HCT116 (cell line): ENCODE measurements around the gene PLD1. TPM values are rescaled to one million over a fixed set of nuclear protein-coding genes. Genes with fewer than 3 reads are reported as not detected.

Experiments used
- ATAC-seq: fragments of 200-7000 bp; cut with Tn5 transposase; 2 replicates; pipeline ENCODE4 v1.9.1; 2020; ENCODE audit warnings: mild to moderate bottlenecking, moderate library complexity
- BruUV-seq: library from RNA; stranded (reverse); fragments of 400-500 nt; replicated peaks from 2 replicates; lab custom pipeline; 2021; lab: Mats Ljungman, UMichigan
- CTCF ChIA-PET: fragments of 300-600 bp; sonication (Branson Sonifier 250); formaldehyde crosslinking; loops from one replicate; lab custom pipeline; 2021; ENCODE audit warnings: antibody characterized with exemption; lab: Charles Lee
- POLR2A ChIA-PET: fragments of 300-600, 350-600 bp; sonication (Branson Sonifier 250); formaldehyde crosslinking; loops from one replicate; lab custom pipeline; 2021; ENCODE audit warnings: antibody characterized with exemption; lab: Charles Lee
- RAD21 ChIA-PET, 2 experiments: fragments of 300-600 bp; sonication (Branson Sonifier 250); formaldehyde crosslinking; loops; one replicate each; lab custom pipeline; 2023; ENCODE audit warnings: low total read pairs in 2 of 2; ENCODE audit not compliant: uncharacterized antibody in 2 of 2, unreplicated experiment in 2 of 2, low non-redundant PET in 1 of 2; lab: Charles Lee
- DNase-seq: peaks from one replicate; pipeline ENCODE4 v3.0.0-alpha.2; 2010; ENCODE audit warnings: low read depth, low spot score
- H2AFZ ChIP-seq: fragments of 200-600 bp; shearing (Covaris generic), sonication (generic); 2 replicates; pipeline ENCODE4 v1.6.1; 2017; ENCODE audit warnings: low read depth, mixed run types, mixed read lengths, antibody characterized with exemption, low read length; ENCODE audit not compliant: poor library complexity, severe bottlenecking
- H3K27ac ChIP-seq: 2 replicates; pipeline ENCODE4 v1.5.1; 2012; ENCODE audit warnings: low read depth, low read length
- H3K27me3 ChIP-seq: fragments of 200-600 bp; sonication (generic); 2 replicates; pipeline ENCODE4 v1.6.1; 2016; ENCODE audit warnings: mixed run types, low read length, mixed read lengths; ENCODE audit not compliant: insufficient read depth
- H3K36me3 ChIP-seq, 2 experiments: fragments of 200-500 bp in 1 of 2; fragments of 200-600 bp in 1 of 2; sonication (Bioruptor generic) in 1 of 2; sonication (generic) in 1 of 2; 2 replicates each; pipeline versions ENCODE4 v1.5.1 to v1.6.1; 2014 to 2016; ENCODE audit warnings: low read length in 2 of 2, inconsistent platforms in 1 of 2, mixed read lengths in 1 of 2, mixed run types in 1 of 2; ENCODE audit not compliant: insufficient read depth in 2 of 2, control insufficient read depth in 1 of 2
- H3K4me1 ChIP-seq, 2 experiments: fragments of 200-600 bp in 1 of 2; sonication (generic) in 1 of 2; 2 replicates each; pipeline versions ENCODE4 v1.5.1 to v1.6.1; 2012 to 2017; ENCODE audit warnings: low read length in 2 of 2, inconsistent platforms in 1 of 2, mild to moderate bottlenecking in 1 of 2, mixed read lengths in 1 of 2, mixed run types in 1 of 2, moderate library complexity in 1 of 2; ENCODE audit not compliant: insufficient read depth in 2 of 2, control insufficient read depth in 1 of 2
- H3K4me2 ChIP-seq: fragments of 200-600 bp; sonication (generic); 2 replicates; pipeline ENCODE4 v1.6.1; 2017; ENCODE audit warnings: mixed run types, low read length, mixed read lengths
- H3K4me3 ChIP-seq, 2 experiments: fragments of 200-600 bp in 1 of 2; sonication (generic) in 1 of 2; replicated peaks in 1 of 2; 2 replicates each; pipeline ENCODE4 v1.5.1; 2011 to 2016; ENCODE audit warnings: low read length in 2 of 2, control low read depth in 1 of 2, low read depth in 1 of 2, mild to moderate bottlenecking in 1 of 2, mixed read lengths in 1 of 2, mixed run types in 1 of 2
- H3K79me2 ChIP-seq: fragments of 200-600 bp; sonication (generic); 2 replicates; pipeline ENCODE4 v1.6.1; 2017; ENCODE audit warnings: mild to moderate bottlenecking, mixed run types, low read length, moderate library complexity, mixed read lengths; ENCODE audit not compliant: insufficient read depth
- H3K9ac ChIP-seq: fragments of 200-600 bp; sonication (generic); 2 replicates; pipeline ENCODE4 v1.6.1; 2016; ENCODE audit warnings: low read length, mixed read lengths
- H3K9me2 ChIP-seq: fragments of 200-600 bp; sonication (generic), shearing (Covaris generic); 2 replicates; pipeline ENCODE4 v1.6.1; 2017; ENCODE audit warnings: mixed run types, mild to moderate bottlenecking, moderate library complexity; ENCODE audit not compliant: insufficient read depth
- H3K9me3 ChIP-seq, 2 experiments: fragments of 200-500 bp in 1 of 2; fragments of 200-600 bp in 1 of 2; sonication (Bioruptor generic) in 1 of 2; sonication (generic) in 1 of 2; 2 replicates each; pipeline ENCODE4 v1.6.1; 2014 to 2017; ENCODE audit warnings: low read length in 2 of 2, mixed read lengths in 2 of 2, inconsistent platforms in 1 of 2, low read depth in 1 of 2, mild to moderate bottlenecking in 1 of 2, mixed run types in 1 of 2, moderate library complexity in 1 of 2; ENCODE audit not compliant: control insufficient read depth in 1 of 2, insufficient read depth in 1 of 2
- H4K20me1 ChIP-seq: fragments of 200-600 bp; sonication (generic), shearing (Covaris generic); 2 replicates; pipeline ENCODE4 v1.6.1; 2017; ENCODE audit warnings: mixed run types, mild to moderate bottlenecking, moderate library complexity; ENCODE audit not compliant: insufficient read depth
- CEBPB ChIP-seq: IDR thresholded peaks from 2 replicates; pipeline ENCODE4 v1.6.1; 2012; ENCODE audit warnings: low read depth
- EZH2phosphoT487 ChIP-seq: fragments of 200-600 bp; IDR thresholded peaks from 2 replicates; pipeline ENCODE4 v1.6.1; 2018; ENCODE audit warnings: antibody characterized with exemption, borderline replicate concordance
- RAD21 ChIP-seq: IDR thresholded peaks from 2 replicates; pipeline ENCODE4 v1.6.1; 2012; ENCODE audit warnings: low read depth, mild to moderate bottlenecking
- REST ChIP-seq: IDR thresholded peaks from 2 replicates; pipeline ENCODE4 v1.6.1; 2012; ENCODE audit warnings: low read depth
- TCF7L2 ChIP-seq: IDR thresholded peaks from 2 replicates; pipeline ENCODE4 v1.7.0; 2011; ENCODE audit warnings: borderline replicate concordance, inconsistent platforms; ENCODE audit not compliant: insufficient read depth, insufficient read length; ENCODE audit errors: extremely low read depth
- ZNF274 ChIP-seq: fragments of 200-500 bp; sonication (Bioruptor generic); IDR thresholded peaks from 2 replicates; pipeline ENCODE4 v1.6.1; 2014; ENCODE audit warnings: mild to moderate bottlenecking, low read depth, low read length, inconsistent platforms
- intact Hi-C: fragments of 100-400 bp; cut with micrococcal nuclease; formaldehyde crosslinking; loops from 2 replicates; pipeline ENCODE4 v1.10.0; 2022
- total RNA-seq: library from RNA; stranded (reverse); gene quantifications from one replicate; pipeline ENCODE4 v1.2.1, GENCODE V29; 2021; ENCODE audit not compliant: unreplicated experiment

Gene PLD1
- total RNA-seq, 1 experiment from 2014 or later: 8.4 TPM

- TF ChIP-seq REST: no peak
- TF ChIP-seq, all 23 proteins: peak for 0
Observed at GRCh38 chr3:171700157-171700556, 110.1 kb downstream of the PLD1 start (continued).

GRCh38 chr3:171699601-171700000 lies 110.7 kb downstream of the PLD1 start:
- DNase-seq (no peak), ATAC-seq (no peak)
- Histone ChIP-seq H3K4me3 (no peak overlapping the region), H3K27me3 (no peaks in the 10 kb centered on the region), H3K4me2 (no peak overlapping the region), H2AFZ (no peak overlapping the region), H3K79me2 (no peaks in the 10 kb centered on the region), H3K36me3 (no peaks in the 10 kb centered on the region), H3K9me3 (no peaks in the 10 kb centered on the region; a peak in 1 of 4 replicates), H3K27ac (no peak overlapping the region), H3K9me2 (no peaks in the 10 kb centered on the region), H4K20me1 (no peaks in the 10 kb centered on the region), H3K9ac (no peak overlapping the region), H3K4me1 (no peaks in the 10 kb centered on the region)
- ChIA-PET POLR2A (no interaction called here), RAD21 (no interaction called here), CTCF (no interaction called here)
- intact Hi-C loops: no loop called here
- BruUV-seq: no TSS peak
- TF ChIP-seq CEBPB (no peak), ZNF274 (no peak), EZH2phosphoT487 (no peak), REST (no peak), TCF7L2 (no peak), RAD21 (no peak)
- TF ChIP-seq, all 23 proteins: peak for 0
